22Rv1 (cell line): Measurements from ENCODE around the gene PDGFRB.

Experiments
- CTCF ChIP-seq: fragments of 450-650 bp; IDR thresholded peaks from 2 replicates; pipeline ENCODE4 v1.5.1; 2017; ENCODE audit warnings: mild to moderate bottlenecking
- ZFX ChIP-seq: fragments of 450-650 bp; IDR thresholded peaks from 2 replicates; pipeline ENCODE4 v1.6.1; 2017; ENCODE audit warnings: antibody characterized with exemption, borderline replicate concordance

GRCh38 chr5:150189728-150190502 is 34.3 kb upstream of the PDGFRB start, which contains the start of gene SLC6A7:
- TF ChIP-seq CTCF = no peak
- no peak for TF ChIP-seq ZFX
